ENCODE results near the gene GJC1.

DNA sequence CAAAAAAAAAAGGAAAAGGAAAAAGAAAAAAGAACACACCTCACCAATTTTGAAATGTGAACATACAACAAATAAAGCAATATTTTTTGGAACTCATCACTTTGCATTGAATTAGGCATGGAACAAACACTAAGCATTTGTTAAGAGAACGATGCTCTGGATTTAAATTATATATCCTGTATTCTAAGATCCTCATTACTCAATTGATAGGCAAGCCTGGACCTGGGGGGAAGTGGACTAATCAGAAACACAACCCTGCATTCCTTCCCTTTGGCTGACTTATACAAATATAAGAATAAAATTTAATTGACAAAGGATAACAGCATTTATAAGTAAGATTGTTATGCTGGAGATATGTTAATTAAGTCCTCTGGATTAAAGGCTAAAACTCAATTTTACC, 2.2 kb downstream of the GJC1 start:
- no peak for TF ChIP-seq SMC3 (conservative IDR thresholded peaks at IDR 0.05; ENCODE audit: poor library complexity)
- no peak for TF ChIP-seq EP300 (conservative IDR thresholded peaks at IDR 0.05; ENCODE audit: poor library complexity, severe bottlenecking)
- TF ChIP-seq, protein P1, sequence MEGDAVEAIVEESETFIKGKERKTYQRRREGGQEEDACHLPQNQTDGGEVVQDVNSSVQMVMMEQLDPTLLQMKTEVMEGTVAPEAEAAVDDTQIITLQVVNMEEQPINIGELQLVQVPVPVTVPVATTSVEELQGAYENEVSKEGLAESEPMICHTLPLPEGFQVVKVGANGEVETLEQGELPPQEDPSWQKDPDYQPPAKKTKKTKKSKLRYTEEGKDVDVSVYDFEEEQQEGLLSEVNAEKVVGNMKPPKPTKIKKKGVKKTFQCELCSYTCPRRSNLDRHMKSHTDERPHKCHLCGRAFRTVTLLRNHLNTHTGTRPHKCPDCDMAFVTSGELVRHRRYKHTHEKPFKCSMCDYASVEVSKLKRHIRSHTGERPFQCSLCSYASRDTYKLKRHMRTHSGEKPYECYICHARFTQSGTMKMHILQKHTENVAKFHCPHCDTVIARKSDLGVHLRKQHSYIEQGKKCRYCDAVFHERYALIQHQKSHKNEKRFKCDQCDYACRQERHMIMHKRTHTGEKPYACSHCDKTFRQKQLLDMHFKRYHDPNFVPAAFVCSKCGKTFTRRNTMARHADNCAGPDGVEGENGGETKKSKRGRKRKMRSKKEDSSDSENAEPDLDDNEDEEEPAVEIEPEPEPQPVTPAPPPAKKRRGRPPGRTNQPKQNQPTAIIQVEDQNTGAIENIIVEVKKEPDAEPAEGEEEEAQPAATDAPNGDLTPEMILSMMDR (IDR thresholded peaks at IDR 0.05; ENCODE audit: poor library complexity, severe bottlenecking) = no peak
- TF ChIP-seq MXI1 (conservative IDR thresholded peaks at IDR 0.05; ENCODE audit: poor library complexity, severe bottlenecking) = no peak
- TF ChIP-seq, protein P2, sequence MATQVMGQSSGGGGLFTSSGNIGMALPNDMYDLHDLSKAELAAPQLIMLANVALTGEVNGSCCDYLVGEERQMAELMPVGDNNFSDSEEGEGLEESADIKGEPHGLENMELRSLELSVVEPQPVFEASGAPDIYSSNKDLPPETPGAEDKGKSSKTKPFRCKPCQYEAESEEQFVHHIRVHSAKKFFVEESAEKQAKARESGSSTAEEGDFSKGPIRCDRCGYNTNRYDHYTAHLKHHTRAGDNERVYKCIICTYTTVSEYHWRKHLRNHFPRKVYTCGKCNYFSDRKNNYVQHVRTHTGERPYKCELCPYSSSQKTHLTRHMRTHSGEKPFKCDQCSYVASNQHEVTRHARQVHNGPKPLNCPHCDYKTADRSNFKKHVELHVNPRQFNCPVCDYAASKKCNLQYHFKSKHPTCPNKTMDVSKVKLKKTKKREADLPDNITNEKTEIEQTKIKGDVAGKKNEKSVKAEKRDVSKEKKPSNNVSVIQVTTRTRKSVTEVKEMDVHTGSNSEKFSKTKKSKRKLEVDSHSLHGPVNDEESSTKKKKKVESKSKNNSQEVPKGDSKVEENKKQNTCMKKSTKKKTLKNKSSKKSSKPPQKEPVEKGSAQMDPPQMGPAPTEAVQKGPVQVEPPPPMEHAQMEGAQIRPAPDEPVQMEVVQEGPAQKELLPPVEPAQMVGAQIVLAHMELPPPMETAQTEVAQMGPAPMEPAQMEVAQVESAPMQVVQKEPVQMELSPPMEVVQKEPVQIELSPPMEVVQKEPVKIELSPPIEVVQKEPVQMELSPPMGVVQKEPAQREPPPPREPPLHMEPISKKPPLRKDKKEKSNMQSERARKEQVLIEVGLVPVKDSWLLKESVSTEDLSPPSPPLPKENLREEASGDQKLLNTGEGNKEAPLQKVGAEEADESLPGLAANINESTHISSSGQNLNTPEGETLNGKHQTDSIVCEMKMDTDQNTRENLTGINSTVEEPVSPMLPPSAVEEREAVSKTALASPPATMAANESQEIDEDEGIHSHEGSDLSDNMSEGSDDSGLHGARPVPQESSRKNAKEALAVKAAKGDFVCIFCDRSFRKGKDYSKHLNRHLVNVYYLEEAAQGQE (IDR thresholded peaks at IDR 0.05; ENCODE audit: borderline replicate concordance) = no peak
- TF ChIP-seq POLR2AphosphoS5 (IDR thresholded peaks at IDR 0.05) = no peak
- no peak for TF ChIP-seq TAF1 (IDR thresholded peaks at IDR 0.05; ENCODE audit: low read depth)
